ENCODE measurements around the gene CAMSAP1.

CAMSAP1 gene

DNA sequence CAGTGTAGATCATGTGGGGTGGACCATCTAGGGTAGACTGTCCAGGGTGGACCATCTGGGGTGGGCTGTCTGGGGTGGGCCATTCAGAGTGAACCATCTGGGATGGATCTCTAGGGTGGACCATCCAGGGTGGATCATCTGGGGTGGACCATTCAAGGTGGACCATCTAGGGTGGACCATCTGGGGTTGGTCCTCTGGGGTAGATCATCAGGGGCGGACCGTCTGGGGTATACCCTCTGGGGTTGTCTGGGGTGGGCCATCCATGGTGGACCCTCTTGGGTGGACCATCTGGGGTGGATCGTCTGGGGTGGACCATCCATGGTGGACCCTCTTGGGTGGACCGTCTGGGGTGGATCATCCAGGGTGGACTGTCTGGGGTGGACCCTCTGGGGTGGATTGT, 141.1 kb downstream of the CAMSAP1 start:
- in situ Hi-C loops (cut with HindIII; ENCODE audit: low sequenced_read_pairs), result no loop called here
- DNase-seq (ENCODE audit: low read depth, low spot score), result peak; percentile 5
- TF ChIP-seq, protein P1, sequence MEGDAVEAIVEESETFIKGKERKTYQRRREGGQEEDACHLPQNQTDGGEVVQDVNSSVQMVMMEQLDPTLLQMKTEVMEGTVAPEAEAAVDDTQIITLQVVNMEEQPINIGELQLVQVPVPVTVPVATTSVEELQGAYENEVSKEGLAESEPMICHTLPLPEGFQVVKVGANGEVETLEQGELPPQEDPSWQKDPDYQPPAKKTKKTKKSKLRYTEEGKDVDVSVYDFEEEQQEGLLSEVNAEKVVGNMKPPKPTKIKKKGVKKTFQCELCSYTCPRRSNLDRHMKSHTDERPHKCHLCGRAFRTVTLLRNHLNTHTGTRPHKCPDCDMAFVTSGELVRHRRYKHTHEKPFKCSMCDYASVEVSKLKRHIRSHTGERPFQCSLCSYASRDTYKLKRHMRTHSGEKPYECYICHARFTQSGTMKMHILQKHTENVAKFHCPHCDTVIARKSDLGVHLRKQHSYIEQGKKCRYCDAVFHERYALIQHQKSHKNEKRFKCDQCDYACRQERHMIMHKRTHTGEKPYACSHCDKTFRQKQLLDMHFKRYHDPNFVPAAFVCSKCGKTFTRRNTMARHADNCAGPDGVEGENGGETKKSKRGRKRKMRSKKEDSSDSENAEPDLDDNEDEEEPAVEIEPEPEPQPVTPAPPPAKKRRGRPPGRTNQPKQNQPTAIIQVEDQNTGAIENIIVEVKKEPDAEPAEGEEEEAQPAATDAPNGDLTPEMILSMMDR (IDR thresholded peaks at IDR 0.05; ENCODE audit: low read depth, low read length), result no peak
- H3K4me3 ChIP-seq (ENCODE audit: low read depth, low read length), result no peak overlapping the region

DNA sequence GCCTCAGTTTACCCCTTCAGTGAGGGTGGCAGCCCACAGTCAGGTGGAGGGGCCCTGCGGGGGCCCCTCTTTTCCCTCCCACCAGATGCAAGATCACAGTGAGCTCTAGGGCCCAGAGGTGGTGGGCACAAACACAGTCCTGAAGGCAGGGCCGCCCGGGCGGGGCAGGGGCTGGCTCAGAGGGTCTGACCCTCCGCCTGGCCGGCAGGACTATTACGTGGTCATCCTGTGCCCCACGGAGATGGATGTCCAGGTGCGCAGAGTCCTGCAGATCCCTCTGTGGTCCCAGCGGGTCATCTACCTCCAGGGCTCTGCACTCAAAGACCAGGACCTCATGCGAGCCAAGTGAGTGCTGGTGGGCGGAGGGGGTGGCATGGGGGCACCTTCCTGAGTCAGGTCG, 141.9 kb downstream of the CAMSAP1 start:
- in situ Hi-C loops (cut with HindIII; ENCODE audit: low sequenced_read_pairs), result no loop called here
- TF ChIP-seq, protein P1 (IDR thresholded peaks at IDR 0.05; ENCODE audit: low read depth, low read length), result no peak
- H3K4me3 ChIP-seq (ENCODE audit: low read depth, low read length), result no peak overlapping the region
- DNase-seq (ENCODE audit: low read depth, low spot score), result no peak

DNA sequence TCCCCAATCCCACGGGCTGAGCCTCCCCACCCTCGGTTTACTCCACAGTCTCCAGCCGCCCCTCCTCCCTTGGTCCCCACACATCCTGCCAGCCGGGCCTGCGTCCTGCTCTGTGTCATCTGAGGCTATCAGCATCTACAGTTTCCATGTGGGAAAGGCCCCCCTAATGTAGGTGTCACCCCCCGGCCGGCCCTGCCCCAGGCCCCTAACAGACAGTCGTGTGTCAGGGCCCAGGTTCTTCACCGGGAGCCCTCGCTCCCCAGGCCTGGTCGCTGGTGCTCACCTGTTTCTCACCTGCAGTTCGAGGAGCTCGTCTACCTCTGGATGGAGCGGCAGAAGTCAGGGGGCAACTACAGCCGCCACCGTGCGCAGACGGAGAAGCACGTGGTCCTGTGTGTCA, 142.6 kb downstream of the CAMSAP1 start:
- in situ Hi-C loops (cut with HindIII; ENCODE audit: low sequenced_read_pairs), result no loop called here
- TF ChIP-seq, protein P1 (IDR thresholded peaks at IDR 0.05; ENCODE audit: low read depth, low read length), result no peak
- H3K4me3 ChIP-seq (ENCODE audit: low read depth, low read length), result no peak overlapping the region
- no peak for DNase-seq (ENCODE audit: low read depth, low spot score)

DNA sequence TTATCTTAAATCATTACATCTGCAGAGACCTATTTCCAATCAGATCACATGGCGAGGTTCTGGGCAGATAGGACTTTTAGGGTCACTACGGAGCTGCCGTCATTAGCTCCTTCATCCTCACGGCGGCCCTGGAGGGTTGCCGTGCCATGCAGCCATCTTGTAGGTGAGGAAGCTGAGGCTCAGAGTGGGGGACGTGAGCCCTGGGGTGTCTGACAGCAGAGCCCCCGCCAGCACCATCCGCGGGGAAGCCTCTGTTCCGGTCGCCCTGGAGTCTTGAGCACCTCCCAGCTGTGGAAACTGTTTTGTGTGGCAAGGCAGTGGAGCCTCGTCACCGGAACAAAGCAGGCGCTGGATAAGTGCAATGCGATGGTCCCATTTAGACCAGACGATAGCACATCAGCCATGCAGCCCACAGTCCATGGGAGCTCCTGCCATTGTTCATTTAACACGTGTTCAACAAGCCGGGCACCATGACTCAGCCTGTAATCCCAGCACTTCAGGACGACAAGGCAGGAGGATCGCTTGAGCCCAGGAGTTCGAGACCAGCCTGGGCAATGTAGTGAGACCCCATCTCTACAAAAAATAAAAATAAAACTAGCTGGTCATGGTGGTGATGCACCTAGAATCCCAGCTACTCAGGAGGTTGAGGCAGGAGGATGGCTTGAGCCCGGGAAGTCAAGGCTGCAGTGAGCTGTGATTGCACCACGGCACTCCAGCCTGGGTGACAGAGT, 143.5 kb downstream of the CAMSAP1 start:
- TF ChIP-seq, protein P1 (IDR thresholded peaks at IDR 0.05; ENCODE audit: low read depth, low read length), result no peak
- DNase-seq (ENCODE audit: low read depth, low spot score), result no peak
- in situ Hi-C loops (cut with HindIII; ENCODE audit: low sequenced_read_pairs), result no loop called here
- no peak overlapping the region for H3K4me3 ChIP-seq (ENCODE audit: low read depth, low read length)

DNA sequence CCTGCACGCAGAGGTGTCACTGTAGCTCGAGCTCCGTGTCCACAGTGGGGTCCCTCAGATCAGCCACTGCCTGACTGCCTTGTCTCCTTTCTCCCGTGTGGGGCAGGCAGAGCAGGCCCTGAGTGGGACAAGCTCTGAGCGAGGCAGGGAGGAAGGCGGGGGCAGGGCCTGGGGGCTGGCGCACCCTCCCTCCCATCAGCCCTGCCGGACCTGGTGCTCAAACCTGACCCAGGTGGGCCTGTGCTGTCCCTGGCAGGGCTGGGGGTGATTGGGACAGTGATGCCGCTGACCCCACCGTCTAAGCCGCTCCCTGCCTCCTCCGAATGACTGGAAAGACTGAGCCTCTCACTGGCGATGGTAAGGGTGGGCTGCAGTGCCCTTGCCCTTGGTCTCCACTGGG, 144.4 kb downstream of the CAMSAP1 start:
- H3K4me3 ChIP-seq (ENCODE audit: low read depth, low read length), result no peak overlapping the region
- DNase-seq (ENCODE audit: low read depth, low spot score), result no peak
- in situ Hi-C loops (cut with HindIII; ENCODE audit: low sequenced_read_pairs), result no loop called here
- TF ChIP-seq, protein P1 (IDR thresholded peaks at IDR 0.05; ENCODE audit: low read depth, low read length), result no peak

DNA sequence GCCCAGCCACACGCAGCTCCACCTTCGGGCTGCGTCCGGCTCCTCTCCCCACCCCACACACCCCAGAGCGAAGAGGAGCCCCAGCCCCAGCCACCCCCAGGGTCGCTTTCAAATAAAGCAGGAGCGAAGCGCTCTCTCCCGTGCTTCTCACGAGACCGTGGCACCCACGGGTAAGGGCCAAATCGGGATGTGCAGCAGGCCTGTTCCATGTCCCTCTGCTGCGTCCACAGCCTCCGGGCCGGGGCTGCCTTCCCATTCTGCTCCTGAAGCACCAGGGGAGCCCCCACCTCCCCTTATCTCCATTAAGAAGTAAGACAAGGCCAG, 145.5 kb downstream of the CAMSAP1 start:
- H3K4me3 ChIP-seq (ENCODE audit: low read depth, low read length), result no peak overlapping the region
- DNase-seq (ENCODE audit: low read depth, low spot score), result no peak
- TF ChIP-seq, protein P1 (IDR thresholded peaks at IDR 0.05; ENCODE audit: low read depth, low read length), result no peak
- in situ Hi-C loops (cut with HindIII; ENCODE audit: low sequenced_read_pairs), result no loop called here
